ENCODE results near the gene GGTA1.

- TF ChIP-seq EZH2 (IDR thresholded peaks at IDR 0.05; ENCODE audit: low read depth, unreplicated experiment) (no peak), CTCF (conservative IDR thresholded peaks at IDR 0.05; ENCODE audit: low read depth in 2 of 2) (no peak), POLR2AphosphoS5 (IDR thresholded peaks at IDR 0.05; ENCODE audit: low read depth) (no peak), CREB1 (CRISPR knock-in tag; IDR thresholded peaks at IDR 0.05; ENCODE audit: low read depth) (no peak), JUNB (IDR thresholded peaks at IDR 0.05; ENCODE audit: unreplicated experiment) (no peak), STAT1 (IDR thresholded peaks at IDR 0.05; ENCODE audit: unreplicated experiment) (no peak), REST (IDR thresholded peaks at IDR 0.05; ENCODE audit: unreplicated experiment) (no peak), ZNF331 (CRISPR knock-in tag; IDR thresholded peaks at IDR 0.05; ENCODE audit: low read depth) (no peak), ETS1 (IDR thresholded peaks at IDR 0.05) (no peak), ZNF114 (CRISPR knock-in tag; IDR thresholded peaks at IDR 0.05) (no peak), EZH2phosphoT487 (IDR thresholded peaks at IDR 0.05; ENCODE audit: unreplicated experiment) (no peak)
These were observed 14.8 kb downstream of the GGTA1 start for GRCh38 chr9:121484651-121485446.

Data from GM23338 (cell line).